HCT116 (cell line): Measurements from ENCODE around the gene ISL2. TPM values are rescaled to one million over a fixed set of nuclear protein-coding genes. Genes with fewer than 3 reads are reported as not detected.

Source experiments
- ATAC-seq: fragments of 200-7000 bp; cut with Tn5 transposase; 2 replicates; pipeline ENCODE4 v1.9.1; 2020; ENCODE audit warnings: mild to moderate bottlenecking, moderate library complexity
- BruUV-seq: library from RNA; stranded (reverse); fragments of 400-500 nt; replicated peaks from 2 replicates; lab custom pipeline; 2021; lab: Mats Ljungman, UMichigan
- CTCF ChIA-PET: fragments of 300-600 bp; sonication (Branson Sonifier 250); formaldehyde crosslinking; loops from one replicate; lab custom pipeline; 2021; ENCODE audit warnings: antibody characterized with exemption; lab: Charles Lee
- POLR2A ChIA-PET: fragments of 300-600, 350-600 bp; sonication (Branson Sonifier 250); formaldehyde crosslinking; loops from one replicate; lab custom pipeline; 2021; ENCODE audit warnings: antibody characterized with exemption; lab: Charles Lee
- RAD21 ChIA-PET, 2 experiments: fragments of 300-600 bp; sonication (Branson Sonifier 250); formaldehyde crosslinking; loops; one replicate each; lab custom pipeline; 2023; ENCODE audit warnings: low total read pairs in 2 of 2; ENCODE audit not compliant: uncharacterized antibody in 2 of 2, unreplicated experiment in 2 of 2, low non-redundant PET in 1 of 2; lab: Charles Lee
- DNase-seq: peaks from one replicate; pipeline ENCODE4 v3.0.0-alpha.2; 2010; ENCODE audit warnings: low read depth, low spot score
- H2AFZ ChIP-seq: fragments of 200-600 bp; shearing (Covaris generic), sonication (generic); 2 replicates; pipeline ENCODE4 v1.6.1; 2017; ENCODE audit warnings: low read depth, mixed run types, mixed read lengths, antibody characterized with exemption, low read length; ENCODE audit not compliant: poor library complexity, severe bottlenecking
- H3K27ac ChIP-seq: 2 replicates; pipeline ENCODE4 v1.5.1; 2012; ENCODE audit warnings: low read depth, low read length
- H3K27me3 ChIP-seq: fragments of 200-600 bp; sonication (generic); 2 replicates; pipeline ENCODE4 v1.6.1; 2016; ENCODE audit warnings: mixed run types, low read length, mixed read lengths; ENCODE audit not compliant: insufficient read depth
- H3K36me3 ChIP-seq, 2 experiments: fragments of 200-500 bp in 1 of 2; fragments of 200-600 bp in 1 of 2; sonication (Bioruptor generic) in 1 of 2; sonication (generic) in 1 of 2; 2 replicates each; pipeline versions ENCODE4 v1.5.1 to v1.6.1; 2014 to 2016; ENCODE audit warnings: low read length in 2 of 2, inconsistent platforms in 1 of 2, mixed read lengths in 1 of 2, mixed run types in 1 of 2; ENCODE audit not compliant: insufficient read depth in 2 of 2, control insufficient read depth in 1 of 2
- H3K4me1 ChIP-seq, 2 experiments: fragments of 200-600 bp in 1 of 2; sonication (generic) in 1 of 2; 2 replicates each; pipeline versions ENCODE4 v1.5.1 to v1.6.1; 2012 to 2017; ENCODE audit warnings: low read length in 2 of 2, inconsistent platforms in 1 of 2, mild to moderate bottlenecking in 1 of 2, mixed read lengths in 1 of 2, mixed run types in 1 of 2, moderate library complexity in 1 of 2; ENCODE audit not compliant: insufficient read depth in 2 of 2, control insufficient read depth in 1 of 2
- H3K4me2 ChIP-seq: fragments of 200-600 bp; sonication (generic); 2 replicates; pipeline ENCODE4 v1.6.1; 2017; ENCODE audit warnings: mixed run types, low read length, mixed read lengths
- H3K4me3 ChIP-seq, 2 experiments: fragments of 200-600 bp in 1 of 2; sonication (generic) in 1 of 2; replicated peaks in 1 of 2; 2 replicates each; pipeline ENCODE4 v1.5.1; 2011 to 2016; ENCODE audit warnings: low read length in 2 of 2, control low read depth in 1 of 2, low read depth in 1 of 2, mild to moderate bottlenecking in 1 of 2, mixed read lengths in 1 of 2, mixed run types in 1 of 2
- H3K79me2 ChIP-seq: fragments of 200-600 bp; sonication (generic); 2 replicates; pipeline ENCODE4 v1.6.1; 2017; ENCODE audit warnings: mild to moderate bottlenecking, mixed run types, low read length, moderate library complexity, mixed read lengths; ENCODE audit not compliant: insufficient read depth
- H3K9ac ChIP-seq: fragments of 200-600 bp; sonication (generic); 2 replicates; pipeline ENCODE4 v1.6.1; 2016; ENCODE audit warnings: low read length, mixed read lengths
- H3K9me2 ChIP-seq: fragments of 200-600 bp; sonication (generic), shearing (Covaris generic); 2 replicates; pipeline ENCODE4 v1.6.1; 2017; ENCODE audit warnings: mixed run types, mild to moderate bottlenecking, moderate library complexity; ENCODE audit not compliant: insufficient read depth
- H3K9me3 ChIP-seq, 2 experiments: fragments of 200-500 bp in 1 of 2; fragments of 200-600 bp in 1 of 2; sonication (Bioruptor generic) in 1 of 2; sonication (generic) in 1 of 2; 2 replicates each; pipeline ENCODE4 v1.6.1; 2014 to 2017; ENCODE audit warnings: low read length in 2 of 2, mixed read lengths in 2 of 2, inconsistent platforms in 1 of 2, low read depth in 1 of 2, mild to moderate bottlenecking in 1 of 2, mixed run types in 1 of 2, moderate library complexity in 1 of 2; ENCODE audit not compliant: control insufficient read depth in 1 of 2, insufficient read depth in 1 of 2
- H4K20me1 ChIP-seq: fragments of 200-600 bp; sonication (generic), shearing (Covaris generic); 2 replicates; pipeline ENCODE4 v1.6.1; 2017; ENCODE audit warnings: mixed run types, mild to moderate bottlenecking, moderate library complexity; ENCODE audit not compliant: insufficient read depth
- ATF3 ChIP-seq: IDR thresholded peaks from 2 replicates; pipeline ENCODE4 v1.6.1; 2012
- CBX3 ChIP-seq: IDR thresholded peaks from 2 replicates; pipeline ENCODE4 v1.6.1; 2012; ENCODE audit warnings: low read depth
- CEBPB ChIP-seq: IDR thresholded peaks from 2 replicates; pipeline ENCODE4 v1.6.1; 2012; ENCODE audit warnings: low read depth
- EGR1 ChIP-seq: IDR thresholded peaks from 2 replicates; pipeline ENCODE4 v1.6.1; 2012; ENCODE audit warnings: low read depth
- ELF1 ChIP-seq: IDR thresholded peaks from 2 replicates; pipeline ENCODE4 v1.6.1; 2012; ENCODE audit warnings: low read depth, borderline replicate concordance
- EZH2 ChIP-seq: fragments of 200-600 bp; sonication (generic); IDR thresholded peaks from 2 replicates; pipeline ENCODE4 v1.6.1; 2017; ENCODE audit warnings: antibody characterized with exemption, mixed run types
- EZH2phosphoT487 ChIP-seq: fragments of 200-600 bp; IDR thresholded peaks from 2 replicates; pipeline ENCODE4 v1.6.1; 2018; ENCODE audit warnings: antibody characterized with exemption, borderline replicate concordance
- FOSL1 ChIP-seq: IDR thresholded peaks from 2 replicates; pipeline ENCODE4 v1.6.1; 2012; ENCODE audit warnings: low read depth
- JUND ChIP-seq: IDR thresholded peaks from 2 replicates; pipeline ENCODE4 v1.6.1; 2012
- MAX ChIP-seq: IDR thresholded peaks from 2 replicates; pipeline ENCODE4 v1.6.1; 2012
- POLR2AphosphoS5 ChIP-seq: IDR thresholded peaks from 2 replicates; pipeline ENCODE4 v1.6.1; 2011; ENCODE audit warnings: mild to moderate bottlenecking, low read depth, low read length, moderate library complexity
- SRF ChIP-seq: IDR thresholded peaks from 2 replicates; pipeline ENCODE4 v1.6.1; 2012; ENCODE audit warnings: low read depth
- TCF7L2 ChIP-seq: IDR thresholded peaks from 2 replicates; pipeline ENCODE4 v1.7.0; 2011; ENCODE audit warnings: borderline replicate concordance, inconsistent platforms; ENCODE audit not compliant: insufficient read depth, insufficient read length; ENCODE audit errors: extremely low read depth
- YY1 ChIP-seq: IDR thresholded peaks from 2 replicates; pipeline ENCODE4 v1.6.1; 2011; ENCODE audit warnings: low read length, low read depth, moderate library complexity, mild to moderate bottlenecking; ENCODE audit not compliant: insufficient replicate concordance; ENCODE audit errors: extremely low read depth
- ZBTB33 ChIP-seq: IDR thresholded peaks from 2 replicates; pipeline ENCODE4 v1.6.1; 2011; ENCODE audit warnings: mild to moderate bottlenecking, low read length, moderate library complexity; ENCODE audit not compliant: insufficient replicate concordance; ENCODE audit errors: extremely low read depth
- ZFX ChIP-seq: fragments of 450-650 bp; IDR thresholded peaks from 2 replicates; pipeline ENCODE4 v1.6.1; 2017
- intact Hi-C: fragments of 100-400 bp; cut with micrococcal nuclease; formaldehyde crosslinking; loops from 2 replicates; pipeline ENCODE4 v1.10.0; 2022
- total RNA-seq: library from RNA; stranded (reverse); gene quantifications from one replicate; pipeline ENCODE4 v1.2.1, GENCODE V29; 2021; ENCODE audit not compliant: unreplicated experiment
- TF ChIP-seq, protein P1 (sequence below), 3 experiments: fragments of 200-600 bp in 1 of 3; sonication (generic) in 1 of 3; IDR thresholded peaks in 2 of 3; conservative IDR thresholded peaks in 1 of 3; 2 replicates each; pipeline ENCODE4 v1.5.1; 2012 to 2017; ENCODE audit warnings: low read depth in 2 of 3, low read length in 2 of 3, antibody characterized with exemption in 1 of 3, borderline replicate concordance in 1 of 3, control low read depth in 1 of 3, mild to moderate bottlenecking in 1 of 3, mixed read lengths in 1 of 3, mixed run types in 1 of 3, moderate library complexity in 1 of 3; ENCODE audit not compliant: insufficient read depth in 1 of 3

ISL2 gene
- total RNA-seq, 1 experiment from 2014 or later: 11.6 TPM

- Histone ChIP-seq H3K9ac (peak overlapping the region; percentile 63), H3K4me3 (peak overlapping the region; percentile 66 to 77), H2AFZ (peak overlapping the region; percentile 76), H3K27ac (peak overlapping the region; percentile 70), H3K9me2 (no peaks in the 10 kb centered on the region), H3K36me3 (no peaks in the 10 kb centered on the region), H4K20me1 (no peaks in the 10 kb centered on the region), H3K27me3 (no peaks in the 10 kb centered on the region), H3K9me3 (no peaks in the 10 kb centered on the region), H3K79me2 (peaks cover 11% of the 10 kb centered on the region), H3K4me1 (peaks cover 10 to 25% of the 10 kb centered on the region in 2 experiments; a peak in 3 of 4 replicates), H3K4me2 (peak overlapping the region; percentile 88)
- ChIA-PET POLR2A (interaction anchor here (0.7 to 1.8 kb wide), 14 partner anchors 7 to 187 kb away, joined by 3 to 39 read pairs (median 4); partner anchors contain the start of gene ETFA), CTCF (interaction anchor here (0.6 to 1.5 kb wide), 6 partner anchors 10 to 532 kb away, joined by 3 to 4 read pairs (median 4); no protein-coding TSS in a partner anchor), RAD21 (interaction anchor here in 1 of 2 experiments (1.4 kb wide), 1 partner anchor 150 kb away, joined by 7 read pairs; no protein-coding TSS in a partner anchor)
- TSS peak; percentile 91 for BruUV-seq
- intact Hi-C loops: loop anchor here (10.0 kb wide), 1 partner anchor 509 kb away; no protein-coding TSS in a partner anchor
- ATAC-seq: peak; percentile 5; the same call in 1 of the 2 replicates
- no peak for DNase-seq
- TF ChIP-seq EGR1 (no peak), CBX3 (no peak), FOSL1 (no peak), ZBTB33 (no peak), SRF (no peak), POLR2AphosphoS5 (no peak), TCF7L2 (no peak), EZH2phosphoT487 (no peak), ZFX (no peak), CEBPB (no peak), MAX (no peak), JUND (no peak), ELF1 (no peak), EZH2 (no peak), ATF3 (no peak), YY1 (no peak)
- TF ChIP-seq, protein P1, sequence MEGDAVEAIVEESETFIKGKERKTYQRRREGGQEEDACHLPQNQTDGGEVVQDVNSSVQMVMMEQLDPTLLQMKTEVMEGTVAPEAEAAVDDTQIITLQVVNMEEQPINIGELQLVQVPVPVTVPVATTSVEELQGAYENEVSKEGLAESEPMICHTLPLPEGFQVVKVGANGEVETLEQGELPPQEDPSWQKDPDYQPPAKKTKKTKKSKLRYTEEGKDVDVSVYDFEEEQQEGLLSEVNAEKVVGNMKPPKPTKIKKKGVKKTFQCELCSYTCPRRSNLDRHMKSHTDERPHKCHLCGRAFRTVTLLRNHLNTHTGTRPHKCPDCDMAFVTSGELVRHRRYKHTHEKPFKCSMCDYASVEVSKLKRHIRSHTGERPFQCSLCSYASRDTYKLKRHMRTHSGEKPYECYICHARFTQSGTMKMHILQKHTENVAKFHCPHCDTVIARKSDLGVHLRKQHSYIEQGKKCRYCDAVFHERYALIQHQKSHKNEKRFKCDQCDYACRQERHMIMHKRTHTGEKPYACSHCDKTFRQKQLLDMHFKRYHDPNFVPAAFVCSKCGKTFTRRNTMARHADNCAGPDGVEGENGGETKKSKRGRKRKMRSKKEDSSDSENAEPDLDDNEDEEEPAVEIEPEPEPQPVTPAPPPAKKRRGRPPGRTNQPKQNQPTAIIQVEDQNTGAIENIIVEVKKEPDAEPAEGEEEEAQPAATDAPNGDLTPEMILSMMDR (IDR thresholded peaks at IDR 0.05 in 2 of 3, conservative IDR thresholded peaks at IDR 0.05 in 1 of 3; ENCODE audit: borderline replicate concordance in 1 of 3, insufficient read depth in 1 of 3, low read depth in 2 of 3, low read length in 2 of 3): no peak
These were observed 993 bp upstream of the ISL2 start for GRCh38 chr15:76335307-76336253.
